CD4-positive, CD25-positive, alpha-beta regulatory T cell (primary cell): ENCODE data around the gene CNR1. TPM values are rescaled to one million over a fixed set of nuclear protein-coding genes. Genes with fewer than 3 reads are reported as not detected.
A peak's percentile ranks its signal among the peaks of the same experiment; 100 is the strongest.

ENCODE experiments used
- ATAC-seq, 2 donors: fragments of 150-1000 bp; cut with Tn5 transposase; one replicate each; pipeline ENCODE4 v1.10.0; 2021; ENCODE audit warnings: low read depth in 2 of 2, moderate number of reproducible peaks in 2 of 2, moderate library complexity in 1 of 2
- DNase-seq, 3 donors: peaks; one replicate each; pipeline versions ENCODE4 v3.0.0 to v3.0.0-alpha.2; 2012 to 2022; ENCODE audit warnings: mixed read lengths in 1 of 3
- H3K27ac ChIP-seq: one replicate; pipeline ENCODE4 v1.7.0; 2013; ENCODE audit warnings: mild to moderate bottlenecking, low read length; ENCODE audit not compliant: insufficient read depth, poor library complexity, severe bottlenecking
- H3K27me3 ChIP-seq: one replicate; pipeline ENCODE4 v1.7.0; 2013; ENCODE audit warnings: low read length; ENCODE audit not compliant: control insufficient read depth, insufficient read depth
- H3K36me3 ChIP-seq: one replicate; pipeline ENCODE4 v1.7.0; 2013; ENCODE audit warnings: mild to moderate bottlenecking, low read length, moderate library complexity; ENCODE audit not compliant: control insufficient read depth, insufficient read depth
- H3K4me1 ChIP-seq: 2 replicates; pipeline ENCODE4 v1.7.0; 2013; ENCODE audit warnings: mild to moderate bottlenecking, low read length; ENCODE audit not compliant: insufficient read depth, control insufficient read depth, poor library complexity, severe bottlenecking
- H3K4me3 ChIP-seq: one replicate; pipeline ENCODE4 v1.7.0; 2013; ENCODE audit warnings: low read depth, mild to moderate bottlenecking, low read length, moderate library complexity
- H3K9me3 ChIP-seq, 2 experiments: 1 replicate in 1 of 2; 2 replicates in 1 of 2; pipeline ENCODE4 v1.7.0; 2013; ENCODE audit warnings: low read length in 2 of 2, mild to moderate bottlenecking in 1 of 2, moderate library complexity in 1 of 2; ENCODE audit not compliant: control insufficient read depth in 2 of 2
- H3K27ac Mint-ChIP-seq, 3 donors: one replicate each; pipeline ENCODE4 v1.8.0; 2020 to 2022; ENCODE audit warnings: mild to moderate bottlenecking in 3 of 3, mixed read lengths in 3 of 3, moderate library complexity in 2 of 3
- H3K27me3 Mint-ChIP-seq: one replicate; pipeline ENCODE4 v1.8.0; 2022; ENCODE audit warnings: mild to moderate bottlenecking, mixed read lengths
- H3K36me3 Mint-ChIP-seq: one replicate; pipeline ENCODE4 v1.8.0; 2020; ENCODE audit warnings: mixed read lengths
- H3K4me1 Mint-ChIP-seq, 4 donors: one replicate each; pipeline ENCODE4 v1.8.0; 2020 to 2022; ENCODE audit warnings: mixed read lengths in 4 of 4, mild to moderate bottlenecking in 1 of 4
- H3K4me3 Mint-ChIP-seq, 4 donors: one replicate each; pipeline ENCODE4 v1.8.0; 2020 to 2022; ENCODE audit warnings: mild to moderate bottlenecking in 4 of 4, mixed read lengths in 4 of 4, moderate library complexity in 3 of 4
- H3K9me3 Mint-ChIP-seq, 7 donors: one replicate each; pipeline ENCODE4 v1.8.0; 2020 to 2022; ENCODE audit warnings: mixed read lengths in 7 of 7, mild to moderate bottlenecking in 3 of 7, moderate library complexity in 2 of 7
- polyA plus RNA-seq, 4 donors: library from polyadenylated mRNA; unstranded; fragments of 300-500 nt; fragmentation: Illumina TruSeq; gene quantifications; one replicate each; pipeline ENCODE4 v1.2.3, GENCODE V29; 2021
- total RNA-seq: library from RNA; stranded (reverse); gene quantifications from one replicate; pipeline ENCODE4 v1.2.3, GENCODE V29; 2022

Gene CNR1
- total and polyA plus RNA-seq, 5 donors from 2014 or later = not detected

DNA sequence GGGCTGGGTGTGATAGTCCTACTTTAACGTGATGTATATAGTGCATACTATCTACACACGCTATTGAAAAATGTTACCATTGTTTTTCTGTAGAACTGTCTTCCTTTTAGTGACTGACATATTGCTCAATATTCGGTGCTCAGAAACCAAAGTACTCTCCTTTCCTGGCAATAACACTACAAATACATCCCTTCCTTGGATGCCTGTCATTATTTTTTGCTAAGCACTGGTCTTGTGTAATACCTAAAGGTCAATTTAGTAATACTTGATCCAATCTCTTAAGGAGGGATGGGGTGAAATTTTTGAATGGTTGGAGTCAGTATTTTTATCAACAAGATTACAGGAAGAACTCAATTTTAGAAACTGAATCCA, 23.9 kb downstream of the CNR1 start:
- Histone ChIP-seq H3K27me3 (no peaks in the 10 kb centered on the region), H3K4me1 (no peaks in the 10 kb centered on the region), H3K27ac (no peak overlapping the region), H3K36me3 (no peaks in the 10 kb centered on the region), H3K4me3 (no peak overlapping the region), H3K9me3 (no peaks in the 10 kb centered on the region)
- Mint-ChIP-seq H3K27ac (no peak overlapping the region), H3K9me3 (no peaks in the 10 kb centered on the region), H3K27me3 (no peaks in the 10 kb centered on the region), H3K4me3 (no peak overlapping the region), H3K4me1 (peaks cover 0 to 2% (median 0%) of the 10 kb centered on the region in 4 donors), H3K36me3 (no peaks in the 10 kb centered on the region)
- DNase-seq = no peak
- no peak for ATAC-seq

DNA sequence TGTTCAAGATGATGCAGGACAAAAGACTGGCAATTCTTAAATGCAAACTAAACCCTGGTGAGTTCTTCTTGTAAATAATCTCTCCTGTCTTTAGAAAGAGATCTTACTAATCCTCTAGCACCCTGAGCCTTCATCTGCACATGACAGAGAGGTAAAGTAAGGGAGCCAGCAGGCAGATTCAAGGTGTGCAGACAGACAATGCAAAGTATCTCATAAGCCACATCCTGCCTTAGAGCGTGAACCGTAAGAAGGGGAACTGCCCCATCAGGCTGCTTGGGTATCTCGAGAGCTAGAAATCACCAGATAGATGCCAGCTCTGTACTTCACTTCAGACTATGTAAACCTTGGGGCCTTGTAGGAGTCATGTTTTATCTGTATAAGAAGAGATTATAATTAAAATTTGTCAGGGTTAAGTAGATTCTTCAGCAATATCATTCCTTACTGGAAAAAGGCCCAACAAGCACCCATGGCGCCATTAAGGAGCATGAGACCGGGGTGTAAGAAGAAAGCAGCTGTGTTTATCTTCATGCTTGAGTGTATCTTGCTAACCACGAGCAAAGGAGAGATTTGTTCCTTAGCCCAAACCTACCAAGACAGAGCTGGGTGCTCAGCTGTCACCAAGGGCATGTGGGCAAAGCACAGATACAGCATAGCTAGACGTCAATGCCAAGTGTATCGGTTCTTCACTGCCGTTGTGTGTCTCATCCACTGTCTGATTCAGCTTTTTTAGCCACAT, 24.4 kb downstream of the CNR1 start:
- Mint-ChIP-seq H3K9me3 (no peaks in the 10 kb centered on the region), H3K36me3 (no peaks in the 10 kb centered on the region), H3K27me3 (no peaks in the 10 kb centered on the region), H3K4me3 (no peak overlapping the region), H3K27ac (no peak overlapping the region), H3K4me1 (peaks cover 0 to 2% (median 0%) of the 10 kb centered on the region in 4 donors)
- Histone ChIP-seq H3K27me3 (peaks cover 2% of the 10 kb centered on the region), H3K4me3 (no peak overlapping the region), H3K4me1 (no peaks in the 10 kb centered on the region), H3K9me3 (no peaks in the 10 kb centered on the region), H3K36me3 (no peaks in the 10 kb centered on the region), H3K27ac (no peak overlapping the region)
- DNase-seq = peak in 1 of 3 donors; percentile 2
- ATAC-seq = peak; percentile 51 to 57

DNA sequence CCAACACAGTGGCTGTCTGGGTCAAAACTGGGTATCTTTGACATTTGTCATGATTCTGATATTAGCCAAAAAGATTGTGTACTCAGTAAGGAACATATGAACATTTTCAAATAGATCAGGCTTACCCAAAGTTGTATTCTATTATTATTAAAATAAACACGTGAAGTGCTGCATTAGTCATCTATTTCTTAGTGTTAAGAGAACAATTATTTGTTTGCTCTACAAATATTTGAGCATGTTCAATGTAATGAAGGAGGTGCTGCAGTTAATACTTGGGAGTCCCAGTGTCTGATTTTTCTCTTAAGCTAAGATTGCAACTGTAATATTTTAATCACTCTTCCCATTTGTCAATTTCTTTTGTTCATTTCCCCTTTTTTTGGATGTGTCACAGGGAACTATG, 28.2 kb downstream of the CNR1 start:
- Histone ChIP-seq H3K4me1 (no peaks in the 10 kb centered on the region), H3K36me3 (no peaks in the 10 kb centered on the region), H3K9me3 (no peaks in the 10 kb centered on the region), H3K27ac (no peak overlapping the region), H3K27me3 (peaks cover 6% of the 10 kb centered on the region), H3K4me3 (no peak overlapping the region)
- Mint-ChIP-seq H3K9me3 (no peaks in the 10 kb centered on the region), H3K36me3 (no peaks in the 10 kb centered on the region), H3K27ac (no peak overlapping the region), H3K4me3 (no peak overlapping the region), H3K4me1 (no peaks in the 10 kb centered on the region), H3K27me3 (no peaks in the 10 kb centered on the region)
- DNase-seq (no peak), ATAC-seq (no peak)

DNA sequence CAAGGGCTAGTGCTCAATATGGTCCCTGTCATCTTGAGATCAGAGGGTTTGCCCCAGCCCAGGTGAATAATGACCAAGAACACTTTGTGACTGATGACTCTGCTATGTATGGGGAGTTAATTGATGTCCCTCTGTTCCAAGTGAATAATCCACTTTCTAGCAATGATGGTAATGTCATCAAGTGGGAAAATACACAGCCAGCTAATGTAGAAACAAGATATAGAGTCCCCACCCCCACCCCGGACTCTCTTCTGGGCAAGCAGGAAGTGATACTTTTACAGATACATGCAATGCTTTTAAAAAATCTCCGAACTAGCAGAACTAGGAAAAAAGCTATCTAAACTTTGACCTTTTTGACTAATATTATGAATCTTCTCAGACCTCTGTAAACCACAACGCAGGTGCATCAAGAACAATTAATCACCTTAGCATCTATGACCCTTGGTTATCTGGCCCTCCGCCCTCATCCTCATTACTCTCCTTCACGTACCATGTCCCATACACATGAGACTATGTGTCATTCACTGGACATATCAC, 30.5 kb downstream of the CNR1 start:
- Histone ChIP-seq H3K4me3 (no peak overlapping the region), H3K27ac (no peak overlapping the region), H3K9me3 (no peaks in the 10 kb centered on the region), H3K4me1 (no peaks in the 10 kb centered on the region), H3K27me3 (peaks cover 6% of the 10 kb centered on the region), H3K36me3 (no peaks in the 10 kb centered on the region)
- Mint-ChIP-seq H3K4me3 (no peak overlapping the region), H3K9me3 (no peaks in the 10 kb centered on the region), H3K27ac (no peak overlapping the region), H3K4me1 (no peaks in the 10 kb centered on the region), H3K27me3 (no peaks in the 10 kb centered on the region), H3K36me3 (no peaks in the 10 kb centered on the region)
- DNase-seq (no peak), ATAC-seq (peak; percentile 20 to 34)

DNA sequence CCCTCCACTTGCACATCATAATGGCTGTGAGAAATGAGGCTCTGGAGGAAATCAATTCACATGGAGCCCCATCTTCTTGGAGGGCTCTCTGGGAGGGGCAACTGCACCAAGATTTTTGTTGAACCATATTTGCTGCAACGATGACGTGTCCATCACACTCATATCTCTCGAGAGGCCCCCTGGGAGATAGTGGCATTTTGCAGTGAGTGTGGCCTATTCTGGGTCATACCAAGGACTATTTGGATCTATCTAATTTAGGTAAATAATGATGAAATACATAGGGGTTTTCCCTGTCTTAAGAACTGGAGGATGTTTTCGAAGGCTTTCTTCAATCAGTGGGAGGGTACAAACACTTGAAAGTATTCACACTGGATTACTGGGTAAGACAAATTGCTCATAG, 31.6 kb downstream of the CNR1 start:
- H3K4me1 ChIP-seq = no peaks in the 10 kb centered on the region
- no peaks in the 10 kb centered on the region for H3K27me3 Mint-ChIP-seq
- H3K4me3 ChIP-seq = no peak overlapping the region
- H3K9me3 Mint-ChIP-seq = no peaks in the 10 kb centered on the region
- no peak overlapping the region for H3K4me3 Mint-ChIP-seq
- DNase-seq = no peak
- no peaks in the 10 kb centered on the region for H3K9me3 ChIP-seq
- H3K27ac ChIP-seq = no peak overlapping the region
- no peaks in the 10 kb centered on the region for H3K36me3 ChIP-seq
- peaks cover 6% of the 10 kb centered on the region for H3K27me3 ChIP-seq
- no peak for ATAC-seq
- H3K4me1 Mint-ChIP-seq = no peaks in the 10 kb centered on the region
- peak overlapping the region in 1 of 3 donors; percentile 2 for H3K27ac Mint-ChIP-seq
- no peaks in the 10 kb centered on the region for H3K36me3 Mint-ChIP-seq

DNA sequence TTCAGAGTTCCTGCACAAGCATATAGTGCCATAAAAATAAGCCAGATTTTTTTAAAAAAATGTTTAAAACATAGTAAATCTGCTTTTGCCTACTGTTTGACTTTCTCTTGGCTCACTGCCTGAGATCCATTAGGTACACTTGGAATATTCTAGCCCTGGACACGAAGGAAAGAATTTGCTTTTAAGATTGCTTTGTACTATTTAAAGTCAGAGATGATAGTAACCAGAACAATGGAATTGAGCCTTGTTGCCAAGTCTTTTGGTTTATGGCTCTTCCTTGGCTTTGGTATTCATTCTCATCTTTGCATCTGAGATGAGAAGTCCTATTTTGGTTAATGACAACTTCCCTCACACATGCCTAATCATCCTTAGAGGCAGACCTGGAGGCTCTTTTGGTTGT, 32.4 kb downstream of the CNR1 start:
- Mint-ChIP-seq H3K4me1 (no peaks in the 10 kb centered on the region), H3K9me3 (no peaks in the 10 kb centered on the region)

DNA sequence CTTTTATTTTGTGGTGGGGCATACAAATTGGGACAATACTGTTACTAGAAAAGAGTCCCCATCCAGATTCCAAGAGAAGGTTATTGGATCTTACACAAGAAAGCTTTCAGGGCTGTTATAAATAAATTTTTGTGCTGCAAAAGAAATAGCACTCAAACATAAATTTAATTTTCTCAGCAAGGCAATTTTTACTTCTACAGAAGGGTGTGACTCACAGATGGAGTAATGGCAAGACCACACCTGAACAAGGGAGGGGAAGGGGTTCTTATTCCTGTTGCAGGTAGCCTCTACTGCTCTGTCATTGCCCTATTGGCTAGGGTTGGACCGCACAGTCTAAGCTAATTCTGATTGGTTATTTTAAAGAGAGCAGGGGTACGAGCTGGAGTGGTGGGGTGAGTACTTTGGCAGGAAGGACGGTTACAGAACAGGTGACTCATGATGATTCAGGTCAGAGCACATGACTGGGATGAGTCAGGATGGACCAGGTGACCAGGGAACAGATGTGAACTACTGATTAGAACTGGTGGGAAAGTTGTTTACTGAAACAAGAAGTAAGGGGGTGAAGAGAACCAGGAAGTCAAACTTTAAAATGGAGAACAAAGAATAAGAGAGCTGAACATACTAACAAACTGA, 41.1 kb downstream of the CNR1 start:
- H3K9me3 Mint-ChIP-seq = peaks cover 0 to 16% (median 6%) of the 10 kb centered on the region in 7 donors
- DNase-seq (no peak), ATAC-seq (no peak)
- no peaks in the 10 kb centered on the region for H3K36me3 ChIP-seq
- H3K27ac ChIP-seq = no peak overlapping the region
- H3K36me3 Mint-ChIP-seq = no peaks in the 10 kb centered on the region
- H3K4me1 ChIP-seq = no peaks in the 10 kb centered on the region
- H3K9me3 ChIP-seq = peaks cover 0 to 17% of the 10 kb centered on the region in 2 experiments
- H3K4me3 ChIP-seq = no peak overlapping the region
- no peaks in the 10 kb centered on the region for H3K27me3 ChIP-seq
- no peaks in the 10 kb centered on the region for H3K27me3 Mint-ChIP-seq
- peak overlapping the region in 1 of 3 donors; percentile 58 for H3K27ac Mint-ChIP-seq
- peak overlapping the region in 1 of 4 donors; percentile 74 for H3K4me3 Mint-ChIP-seq
- no peaks in the 10 kb centered on the region for H3K4me1 Mint-ChIP-seq

More for the DNA sequence above, 32.4 kb downstream of the CNR1 start:
- ATAC-seq (no peak), DNase-seq (no peak)
- Mint-ChIP-seq H3K36me3 (no peaks in the 10 kb centered on the region), H3K4me3 (no peak overlapping the region), H3K27me3 (no peaks in the 10 kb centered on the region), H3K27ac (no peak overlapping the region)
- Histone ChIP-seq H3K27me3 (peaks cover 6% of the 10 kb centered on the region), H3K4me1 (no peaks in the 10 kb centered on the region), H3K27ac (no peak overlapping the region), H3K4me3 (no peak overlapping the region), H3K9me3 (no peaks in the 10 kb centered on the region), H3K36me3 (no peaks in the 10 kb centered on the region)
